ENCODE data around the gene SLC24A1. TPM values are rescaled to one million over a fixed set of nuclear protein-coding genes. Genes with fewer than 3 reads are reported as not detected.

Gene SLC24A1
- total and polyA plus RNA-seq, 2 of the 4 experiments (the other 2 are of a cell fraction): 3.6 to 4.9 TPM

- no peak for TF ChIP-seq MAZ (IDR thresholded peaks at IDR 0.05; ENCODE audit: borderline replicate concordance, low read depth, low read length)
- no peak for TF ChIP-seq RFX5 (IDR thresholded peaks at IDR 0.05; ENCODE audit: low read depth, low read length)
Observed at GRCh38 chr15:65577129-65577996, 44.4 kb upstream of the SLC24A1 start (continued).

GRCh38 chr15:65578904-65579728, 42.6 kb upstream of the SLC24A1 start:
- no peak overlapping the region for H3K9ac ChIP-seq (ENCODE audit: low read depth, low read length)
- intact Hi-C loops (cut with micrococcal nuclease): loop anchor here (5.0 kb wide), 1 partner anchor 172 kb away; no protein-coding TSS in a partner anchor
- POLR2A ChIA-PET (ENCODE audit: unreplicated experiment): no interaction called here
- no peak overlapping the region for H3K27ac ChIP-seq (ENCODE audit: insufficient read depth, low read length)
- no peak overlapping the region for H3K56ac ChIP-seq (ENCODE audit: extremely low read depth, insufficient read depth, low read length)
- dilution Hi-C loops (cut with HindIII; ENCODE audit: low sequenced_read_pairs, unreplicated experiment): no loop called here
- no peak overlapping the region for H2BK15ac ChIP-seq (ENCODE audit: low read depth, low read length)
- H3K4me3 ChIP-seq (ENCODE audit: insufficient read depth, low read depth, low read length): no peak overlapping the region
- H3K14ac ChIP-seq (replicated peaks; ENCODE audit: low read depth, low read length): no peak overlapping the region
- no peak overlapping the region for H4K5ac ChIP-seq (ENCODE audit: low read depth, low read length)
- H2AFZ ChIP-seq (replicated peaks; ENCODE audit: low read length, poor library complexity): no peak overlapping the region
- 0 out of 4 replicates have a peak overlapping the region, but pooled peaks of 1 of the 2 experiments have one; percentile 12 for H4K8ac ChIP-seq (ENCODE audit: low read depth in 2 of 2, low read length in 2 of 2)
- H3K9me1 ChIP-seq (ENCODE audit: insufficient read depth, low read length): peaks cover 17% of the 10 kb centered on the region
- no peak overlapping the region for H3K4me2 ChIP-seq (ENCODE audit: low read depth, low read length)
- H3K18ac ChIP-seq (ENCODE audit: low read depth, low read length): no peak overlapping the region
- H2BK5ac ChIP-seq (ENCODE audit: low read depth, low read length, poor library complexity, severe bottlenecking): no peak overlapping the region
- TF ChIP-seq RCOR1 (IDR thresholded peaks at IDR 0.05; ENCODE audit: insufficient replicate concordance, low read length) (no peak), ELK1 (IDR thresholded peaks at IDR 0.05; ENCODE audit: borderline replicate concordance, low read depth, low read length) (no peak)
- H2BK20ac ChIP-seq (ENCODE audit: low read depth, low read length): no peak overlapping the region
- no peaks in the 10 kb centered on the region for H3K27me3 ChIP-seq (ENCODE audit: control insufficient read depth, insufficient read depth, low read length)
- H3K4ac ChIP-seq (ENCODE audit: low read depth, low read length): no peak overlapping the region
- DNase-seq (no peak), ATAC-seq (ENCODE audit: low read depth) (no peak)
- in situ Hi-C loops (cut with MboI; ENCODE audit: low sequenced_read_pairs): no loop called here
- CTCF ChIA-PET: interaction anchor here (1.2 kb wide), 1 partner anchor 11 kb away, joined by 3 read pairs; no protein-coding TSS in a partner anchor
- no peak overlapping the region for H2AK9ac ChIP-seq (replicated peaks; ENCODE audit: low read depth, low read length, poor library complexity)
- H2AK5ac ChIP-seq (ENCODE audit: low read depth, low read length): peak overlapping the region; percentile 4; the same call in 1 of the 2 replicates
- H3K36me3 ChIP-seq (ENCODE audit: control insufficient read depth, insufficient read depth, low read length): peaks cover 29% of the 10 kb centered on the region
- no peak overlapping the region for H3K23ac ChIP-seq (ENCODE audit: low read depth, low read length)
- H4K20me1 ChIP-seq (ENCODE audit: insufficient read depth, low read length): 0 out of 2 replicates have a peak, but pooled peaks cover 3% of the 10 kb centered on the region
- no peak overlapping the region for H2BK120ac ChIP-seq (ENCODE audit: low read depth, low read length)
- TSS peak; percentile 94 for BruUV-seq (replicated peaks)
- peaks cover 8 to 17% of the 10 kb centered on the region in 2 experiments; a peak in 3 of 4 replicates for H3K79me1 ChIP-seq (ENCODE audit: low read depth in 1 of 2, low read length in 2 of 2)
- peaks cover 8% of the 10 kb centered on the region for H3K4me1 ChIP-seq (ENCODE audit: control insufficient read depth, insufficient read depth, low read length)
- no peaks in the 10 kb centered on the region for H3K9me3 ChIP-seq (ENCODE audit: control insufficient read depth, insufficient read depth, low read length)
- no peak overlapping the region for H4K91ac ChIP-seq (ENCODE audit: insufficient read depth, low read depth, low read length)
- 72% methylated on average over 5 of the region's 8 CpGs; no CpG with 5 or more reads in 1 of the 2 experiments for WGBS, 2 experiments (ENCODE audit: extremely low coverage in 2 of 2, insufficient read length in 1 of 2)
